LNCaP clone FGC (cell line): ENCODE results near the gene ASAH2.

Experiments used
- DNase-seq: peaks from one replicate; pipeline ENCODE4 v3.0.0-alpha.2; 2011; ENCODE audit warnings: low read depth
- H3K4me3 ChIP-seq: 2 replicates; pipeline ENCODE4 v1.5.1; 2011; ENCODE audit warnings: mild to moderate bottlenecking, low read depth, low read length, control low read depth
- TF ChIP-seq, protein P1 (sequence below): IDR thresholded peaks from 2 replicates; pipeline ENCODE4 v1.5.1; 2012; ENCODE audit warnings: mild to moderate bottlenecking; ENCODE audit not compliant: control insufficient read depth, insufficient read depth; ENCODE audit errors: extremely low read depth

The ASAH2 gene

DNA sequence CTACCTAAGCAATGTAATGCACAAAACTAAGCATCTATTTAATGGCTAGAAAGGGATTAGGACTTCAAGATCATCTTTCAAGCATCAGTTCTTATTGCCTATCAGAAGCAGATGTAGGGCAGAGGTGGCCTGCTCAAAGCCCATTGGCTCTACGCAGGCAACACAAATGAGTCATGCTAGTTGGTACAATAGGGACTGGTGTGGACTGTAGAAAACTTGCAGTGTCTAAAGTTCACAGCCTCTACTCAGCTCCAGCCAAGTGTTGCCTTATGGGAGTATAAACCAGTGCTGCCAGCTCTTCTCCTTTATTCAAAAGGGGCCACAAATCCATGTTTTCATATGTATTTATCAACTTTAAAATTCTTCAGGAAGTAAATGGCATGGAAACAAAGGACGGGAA is 31.7 kb downstream of the ASAH2 start:
- no peak overlapping the region for H3K4me3 ChIP-seq
- DNase-seq = no peak
- TF ChIP-seq, protein P1, sequence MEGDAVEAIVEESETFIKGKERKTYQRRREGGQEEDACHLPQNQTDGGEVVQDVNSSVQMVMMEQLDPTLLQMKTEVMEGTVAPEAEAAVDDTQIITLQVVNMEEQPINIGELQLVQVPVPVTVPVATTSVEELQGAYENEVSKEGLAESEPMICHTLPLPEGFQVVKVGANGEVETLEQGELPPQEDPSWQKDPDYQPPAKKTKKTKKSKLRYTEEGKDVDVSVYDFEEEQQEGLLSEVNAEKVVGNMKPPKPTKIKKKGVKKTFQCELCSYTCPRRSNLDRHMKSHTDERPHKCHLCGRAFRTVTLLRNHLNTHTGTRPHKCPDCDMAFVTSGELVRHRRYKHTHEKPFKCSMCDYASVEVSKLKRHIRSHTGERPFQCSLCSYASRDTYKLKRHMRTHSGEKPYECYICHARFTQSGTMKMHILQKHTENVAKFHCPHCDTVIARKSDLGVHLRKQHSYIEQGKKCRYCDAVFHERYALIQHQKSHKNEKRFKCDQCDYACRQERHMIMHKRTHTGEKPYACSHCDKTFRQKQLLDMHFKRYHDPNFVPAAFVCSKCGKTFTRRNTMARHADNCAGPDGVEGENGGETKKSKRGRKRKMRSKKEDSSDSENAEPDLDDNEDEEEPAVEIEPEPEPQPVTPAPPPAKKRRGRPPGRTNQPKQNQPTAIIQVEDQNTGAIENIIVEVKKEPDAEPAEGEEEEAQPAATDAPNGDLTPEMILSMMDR = no peak

DNA sequence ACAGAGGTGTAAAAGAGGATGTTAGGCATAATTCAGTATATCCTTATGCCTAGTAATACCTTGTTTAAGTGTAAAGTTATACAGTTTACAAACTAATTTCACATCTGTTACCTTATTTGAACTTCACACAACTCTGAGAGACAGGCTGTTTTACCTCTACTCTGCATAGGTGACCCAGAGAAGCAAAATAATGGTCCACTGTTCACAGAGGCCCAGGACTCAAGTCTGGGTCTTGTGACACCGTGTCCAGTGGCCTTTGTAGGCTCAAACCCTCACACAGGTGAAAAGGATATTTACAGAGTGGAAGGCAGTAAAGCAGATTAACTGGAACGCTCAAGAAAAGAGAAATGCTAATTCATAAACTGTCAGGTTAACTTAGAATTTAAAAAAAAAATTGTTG is 32.1 kb downstream of the ASAH2 start:
- TF ChIP-seq, protein P1 = no peak
- no peak for DNase-seq
- no peak overlapping the region for H3K4me3 ChIP-seq

DNA sequence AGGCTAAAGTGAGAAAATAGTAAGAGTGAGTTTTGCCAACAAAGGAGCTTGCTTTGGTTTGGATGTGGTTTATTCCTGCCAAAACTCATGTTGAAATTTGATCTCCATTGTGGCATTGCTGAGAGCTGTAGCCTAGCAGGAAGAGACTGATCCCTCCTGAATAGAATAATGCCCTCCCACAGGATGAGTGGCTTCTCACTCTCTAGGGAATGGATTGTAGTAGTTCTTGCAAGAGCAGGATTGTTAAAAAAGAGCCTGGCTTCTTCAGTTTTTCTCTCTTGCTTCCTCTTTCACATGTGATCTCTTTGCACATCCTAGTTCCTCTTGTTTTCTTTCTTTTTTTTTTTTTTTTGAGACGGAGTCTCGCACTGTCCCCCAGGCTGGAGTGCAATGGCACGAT is 34.4 kb downstream of the ASAH2 start:
- peak; percentile 4 for DNase-seq
- no peak overlapping the region for H3K4me3 ChIP-seq
- TF ChIP-seq, protein P1 = no peak

DNA sequence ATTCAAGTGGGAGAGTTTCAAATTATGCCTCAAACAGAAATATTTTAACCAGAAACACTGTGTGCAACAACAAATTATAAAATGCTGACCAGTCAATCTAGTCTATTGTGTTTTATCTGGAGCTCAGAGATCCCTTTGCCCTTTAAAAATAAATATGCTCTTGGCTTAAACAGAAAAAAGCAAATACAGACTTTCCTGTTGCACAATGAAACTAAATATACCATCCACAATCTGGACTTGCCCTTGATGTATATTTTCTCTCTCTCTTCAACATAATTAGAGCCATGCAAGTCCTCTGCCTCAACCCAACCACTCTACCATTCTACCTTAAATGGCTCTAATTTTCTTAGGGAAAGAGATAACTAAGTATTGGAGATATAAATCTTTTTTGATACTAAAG is 34.9 kb downstream of the ASAH2 start:
- TF ChIP-seq, protein P1 = no peak
- H3K4me3 ChIP-seq = no peak overlapping the region
- peak; percentile 46 for DNase-seq

DNA sequence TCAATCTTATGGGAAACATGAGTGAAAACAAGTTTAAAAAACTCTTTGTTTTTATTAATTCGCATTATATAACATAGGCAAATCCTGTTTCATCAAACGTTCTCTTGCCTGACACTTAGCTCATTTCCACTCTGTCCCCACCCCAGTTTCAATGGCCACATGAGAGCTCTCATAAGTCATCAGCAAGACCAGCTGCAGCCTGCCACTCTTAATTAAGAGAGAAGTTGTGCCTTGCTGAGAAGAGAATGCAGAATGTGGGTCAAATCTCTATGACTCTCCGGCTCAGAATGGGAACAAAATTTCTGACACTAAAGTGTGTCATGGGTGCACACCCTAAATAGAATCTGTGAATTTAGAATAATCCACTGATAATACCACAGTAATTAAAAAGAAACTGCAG is 39.6 kb downstream of the ASAH2 start:
- DNase-seq = no peak
- TF ChIP-seq, protein P1 = no peak
- no peak overlapping the region for H3K4me3 ChIP-seq

DNA sequence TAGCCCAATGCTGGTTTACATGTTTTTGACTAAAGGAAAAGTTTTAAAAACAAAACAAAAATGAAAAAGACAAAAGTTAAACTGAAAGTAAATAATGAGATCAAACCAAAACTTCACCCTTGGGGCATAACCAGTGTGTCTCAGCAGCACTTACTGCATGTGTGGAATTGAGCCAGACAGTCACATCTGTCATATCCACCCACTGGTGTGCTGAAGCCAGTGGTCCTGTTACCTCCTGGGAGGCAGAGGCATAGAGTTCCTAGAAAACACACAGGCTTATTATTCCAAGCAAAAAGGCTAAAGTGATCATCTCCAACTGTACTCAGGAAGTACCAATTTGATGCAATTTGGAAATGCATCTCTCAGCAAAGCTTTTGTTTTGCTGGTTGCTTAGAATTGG is 40.4 kb downstream of the ASAH2 start:
- TF ChIP-seq, protein P1 = no peak
- no peak overlapping the region for H3K4me3 ChIP-seq
- DNase-seq = no peak
